SK-N-SH treated with all-trans-retinoic acid at 6 μM for 48 hours (cell line): ENCODE measurements around the gene ADK.

Source experiments
- ARNTL ChIP-seq: fragments of 450-650 bp; formaldehyde crosslinking; IDR thresholded peaks from 2 replicates; pipeline ENCODE4 v1.5.0; 2020; ENCODE audit warnings: low read depth, mild to moderate bottlenecking, moderate library complexity, borderline replicate concordance
- ESRRG ChIP-seq: fragments of 250-450 bp; sonication (Bioruptor Pico); IDR thresholded peaks from 2 replicates; pipeline ENCODE4 v1.6.1; 2021; ENCODE audit warnings: mild to moderate bottlenecking
- GLIS3 ChIP-seq: fragments of 250-450 bp; sonication (Bioruptor Pico); IDR thresholded peaks from 2 replicates; pipeline ENCODE4 v1.5.0; 2020; ENCODE audit warnings: mild to moderate bottlenecking, moderate library complexity
- OSR1 ChIP-seq: fragments of 250-450 bp; sonication (Bioruptor Pico); IDR thresholded peaks from 2 replicates; pipeline ENCODE4 v1.8.0; 2022; ENCODE audit warnings: moderate library complexity, mild to moderate bottlenecking, inconsistent platforms
- PPARA ChIP-seq: fragments of 250-450 bp; sonication (Bioruptor Pico); IDR thresholded peaks from 2 replicates; pipeline ENCODE4 v1.5.0; 2020; ENCODE audit warnings: mild to moderate bottlenecking, borderline replicate concordance
- TCF4 ChIP-seq: fragments of 250-450 bp; sonication (Bioruptor Pico); IDR thresholded peaks from 2 replicates; pipeline ENCODE4 v1.8.0; 2021; ENCODE audit warnings: mild to moderate bottlenecking, moderate library complexity, borderline replicate concordance
- ZC3H10 ChIP-seq: fragments of 250-450 bp; sonication (Bioruptor Pico); IDR thresholded peaks from 2 replicates; pipeline ENCODE4 v1.5.1; 2021; ENCODE audit warnings: mild to moderate bottlenecking, moderate library complexity
- ZFP3 ChIP-seq: fragments of 250-450 bp; sonication (Bioruptor Pico); IDR thresholded peaks from 2 replicates; pipeline ENCODE4 v1.5.0; 2020; ENCODE audit warnings: mild to moderate bottlenecking, moderate library complexity
- TF ChIP-seq, protein P1 (sequence below): fragments of 250-450 bp; sonication (Bioruptor Pico); IDR thresholded peaks from 2 replicates; pipeline ENCODE4 v1.8.0; 2020; ENCODE audit warnings: mild to moderate bottlenecking, moderate library complexity, borderline replicate concordance
- TF ChIP-seq, protein P2 (sequence below): fragments of 250-450 bp; sonication (Bioruptor Pico); IDR thresholded peaks from 2 replicates; pipeline ENCODE4 v1.5.0; 2020; ENCODE audit warnings: mild to moderate bottlenecking, moderate library complexity
- TF ChIP-seq, protein P3 (sequence below): fragments of 250-450 bp; sonication (Bioruptor Pico); IDR thresholded peaks from 2 replicates; pipeline ENCODE4 v1.8.0; 2021; ENCODE audit warnings: low read depth, mild to moderate bottlenecking, moderate library complexity, borderline replicate concordance

DNA sequence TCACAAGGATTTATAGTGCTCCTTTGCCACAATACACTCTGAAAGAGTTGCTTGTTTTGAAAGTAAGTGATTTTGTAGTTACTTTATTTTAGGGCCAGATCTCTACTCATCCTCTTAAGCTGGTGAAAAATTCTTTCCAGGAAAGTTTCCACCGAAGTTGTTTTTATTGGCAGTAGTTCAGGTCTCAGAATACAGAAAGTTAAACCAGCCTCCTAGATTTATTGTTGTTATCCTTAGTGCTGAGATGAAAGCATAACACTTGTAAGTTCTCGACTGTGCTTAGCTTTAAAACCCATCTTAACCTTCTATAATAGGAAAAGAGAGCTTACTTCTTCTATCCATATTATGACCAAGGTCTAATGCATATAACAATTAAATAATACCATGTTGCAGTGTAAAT lies 5.9 kb upstream of the ADK start:
- TF ChIP-seq ARNTL (CRISPR knock-in tag) (no peak), ZFP3 (CRISPR knock-in tag) (no peak), PPARA (CRISPR knock-in tag) (no peak), ZC3H10 (no peak), ESRRG (CRISPR knock-in tag) (no peak), GLIS3 (CRISPR knock-in tag) (no peak), TCF4 (CRISPR knock-in tag) (no peak), OSR1 (CRISPR knock-in tag) (no peak)
- TF ChIP-seq, protein P1, sequence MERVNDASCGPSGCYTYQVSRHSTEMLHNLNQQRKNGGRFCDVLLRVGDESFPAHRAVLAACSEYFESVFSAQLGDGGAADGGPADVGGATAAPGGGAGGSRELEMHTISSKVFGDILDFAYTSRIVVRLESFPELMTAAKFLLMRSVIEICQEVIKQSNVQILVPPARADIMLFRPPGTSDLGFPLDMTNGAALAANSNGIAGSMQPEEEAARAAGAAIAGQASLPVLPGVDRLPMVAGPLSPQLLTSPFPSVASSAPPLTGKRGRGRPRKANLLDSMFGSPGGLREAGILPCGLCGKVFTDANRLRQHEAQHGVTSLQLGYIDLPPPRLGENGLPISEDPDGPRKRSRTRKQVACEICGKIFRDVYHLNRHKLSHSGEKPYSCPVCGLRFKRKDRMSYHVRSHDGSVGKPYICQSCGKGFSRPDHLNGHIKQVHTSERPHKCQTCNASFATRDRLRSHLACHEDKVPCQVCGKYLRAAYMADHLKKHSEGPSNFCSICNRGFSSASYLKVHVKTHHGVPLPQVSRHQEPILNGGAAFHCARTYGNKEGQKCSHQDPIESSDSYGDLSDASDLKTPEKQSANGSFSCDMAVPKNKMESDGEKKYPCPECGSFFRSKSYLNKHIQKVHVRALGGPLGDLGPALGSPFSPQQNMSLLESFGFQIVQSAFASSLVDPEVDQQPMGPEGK (CRISPR knock-in tag): no peak
- TF ChIP-seq, protein P2, sequence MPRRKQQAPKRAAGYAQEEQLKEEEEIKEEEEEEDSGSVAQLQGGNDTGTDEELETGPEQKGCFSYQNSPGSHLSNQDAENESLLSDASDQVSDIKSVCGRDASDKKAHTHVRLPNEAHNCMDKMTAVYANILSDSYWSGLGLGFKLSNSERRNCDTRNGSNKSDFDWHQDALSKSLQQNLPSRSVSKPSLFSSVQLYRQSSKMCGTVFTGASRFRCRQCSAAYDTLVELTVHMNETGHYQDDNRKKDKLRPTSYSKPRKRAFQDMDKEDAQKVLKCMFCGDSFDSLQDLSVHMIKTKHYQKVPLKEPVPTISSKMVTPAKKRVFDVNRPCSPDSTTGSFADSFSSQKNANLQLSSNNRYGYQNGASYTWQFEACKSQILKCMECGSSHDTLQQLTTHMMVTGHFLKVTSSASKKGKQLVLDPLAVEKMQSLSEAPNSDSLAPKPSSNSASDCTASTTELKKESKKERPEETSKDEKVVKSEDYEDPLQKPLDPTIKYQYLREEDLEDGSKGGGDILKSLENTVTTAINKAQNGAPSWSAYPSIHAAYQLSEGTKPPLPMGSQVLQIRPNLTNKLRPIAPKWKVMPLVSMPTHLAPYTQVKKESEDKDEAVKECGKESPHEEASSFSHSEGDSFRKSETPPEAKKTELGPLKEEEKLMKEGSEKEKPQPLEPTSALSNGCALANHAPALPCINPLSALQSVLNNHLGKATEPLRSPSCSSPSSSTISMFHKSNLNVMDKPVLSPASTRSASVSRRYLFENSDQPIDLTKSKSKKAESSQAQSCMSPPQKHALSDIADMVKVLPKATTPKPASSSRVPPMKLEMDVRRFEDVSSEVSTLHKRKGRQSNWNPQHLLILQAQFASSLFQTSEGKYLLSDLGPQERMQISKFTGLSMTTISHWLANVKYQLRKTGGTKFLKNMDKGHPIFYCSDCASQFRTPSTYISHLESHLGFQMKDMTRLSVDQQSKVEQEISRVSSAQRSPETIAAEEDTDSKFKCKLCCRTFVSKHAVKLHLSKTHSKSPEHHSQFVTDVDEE: no peak
- TF ChIP-seq, protein P3, sequence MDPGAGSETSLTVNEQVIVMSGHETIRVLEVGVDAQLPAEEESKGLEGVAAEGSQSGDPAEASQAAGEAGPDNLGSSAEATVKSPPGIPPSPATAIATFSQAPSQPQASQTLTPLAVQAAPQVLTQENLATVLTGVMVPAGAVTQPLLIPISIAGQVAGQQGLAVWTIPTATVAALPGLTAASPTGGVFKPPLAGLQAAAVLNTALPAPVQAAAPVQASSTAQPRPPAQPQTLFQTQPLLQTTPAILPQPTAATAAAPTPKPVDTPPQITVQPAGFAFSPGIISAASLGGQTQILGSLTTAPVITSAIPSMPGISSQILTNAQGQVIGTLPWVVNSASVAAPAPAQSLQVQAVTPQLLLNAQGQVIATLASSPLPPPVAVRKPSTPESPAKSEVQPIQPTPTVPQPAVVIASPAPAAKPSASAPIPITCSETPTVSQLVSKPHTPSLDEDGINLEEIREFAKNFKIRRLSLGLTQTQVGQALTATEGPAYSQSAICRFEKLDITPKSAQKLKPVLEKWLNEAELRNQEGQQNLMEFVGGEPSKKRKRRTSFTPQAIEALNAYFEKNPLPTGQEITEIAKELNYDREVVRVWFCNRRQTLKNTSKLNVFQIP (CRISPR knock-in tag): no peak
